ENCODE results near the gene CYRIA. TPM values are rescaled to one million over a fixed set of nuclear protein-coding genes. Genes with fewer than 3 reads are reported as not detected.

Gene CYRIA
- total RNA-seq, 1 experiment from 2014 or later = 4.0 TPM

GRCh38 chr2:16680781-16681180 lies 15.1 kb upstream of the CYRIA start:
- H2AFZ ChIP-seq = no peak overlapping the region
- H3K36me3 ChIP-seq (ENCODE audit: low read depth) = no peaks in the 10 kb centered on the region; the same call in 1 of the 2 replicates
- no peak for TF ChIP-seq CTCF (conservative IDR thresholded peaks at IDR 0.05)
- TF ChIP-seq EZH2 (IDR thresholded peaks at IDR 0.05; ENCODE audit: low read depth) = no peak
- no TSS peak for BruUV-seq (replicated peaks)
- no peak overlapping the region for H3K4me3 ChIP-seq
- DNase-seq = no peak
- no peaks in the 10 kb centered on the region for H3K4me1 ChIP-seq (replicated peaks; ENCODE audit: insufficient read depth)
- H3K27ac ChIP-seq = no peak overlapping the region
- H3K79me2 ChIP-seq (ENCODE audit: low read depth) = no peaks in the 10 kb centered on the region
- CTCF ChIA-PET = no interaction called here
- H3K27me3 ChIP-seq (ENCODE audit: insufficient read depth, low read depth) = no peaks in the 10 kb centered on the region
- H3F3A ChIP-seq (ENCODE audit: insufficient read depth, low read depth) = no peaks in the 10 kb centered on the region
- H3K4me2 ChIP-seq = no peak overlapping the region
- POLR2A ChIA-PET (ENCODE audit: unreplicated experiment) = no interaction called here
- no peaks in the 10 kb centered on the region; the same call in 1 of the 2 replicates for H3K9me2 ChIP-seq (ENCODE audit: insufficient read depth)
- H4K20me1 ChIP-seq (ENCODE audit: insufficient read depth) = no peaks in the 10 kb centered on the region
- H3K9me3 ChIP-seq (ENCODE audit: insufficient read depth, low read depth) = peaks cover 10% of the 10 kb centered on the region
- intact Hi-C loops (cut with micrococcal nuclease; ENCODE audit: unreplicated experiment) = no loop called here

GRCh38 chr2:16680304-16680703 lies 14.7 kb upstream of the CYRIA start:
- H3K4me2 ChIP-seq = no peak overlapping the region
- no peak overlapping the region for H3K27ac ChIP-seq
- H3F3A ChIP-seq (ENCODE audit: insufficient read depth, low read depth) = no peaks in the 10 kb centered on the region
- intact Hi-C loops (cut with micrococcal nuclease; ENCODE audit: unreplicated experiment) = no loop called here
- no peaks in the 10 kb centered on the region for H4K20me1 ChIP-seq (ENCODE audit: insufficient read depth)
- H3K9me3 ChIP-seq (ENCODE audit: insufficient read depth, low read depth) = peaks cover 10% of the 10 kb centered on the region
- TF ChIP-seq EZH2 (IDR thresholded peaks at IDR 0.05; ENCODE audit: low read depth) (no peak), CTCF (conservative IDR thresholded peaks at IDR 0.05) (no peak)
- ChIA-PET POLR2A (ENCODE audit: unreplicated experiment) (no interaction called here), CTCF (no interaction called here)
- H3K79me2 ChIP-seq (ENCODE audit: low read depth) = no peaks in the 10 kb centered on the region
- no peak overlapping the region for H2AFZ ChIP-seq
- no peaks in the 10 kb centered on the region for H3K27me3 ChIP-seq (ENCODE audit: insufficient read depth, low read depth)
- H3K9me2 ChIP-seq (ENCODE audit: insufficient read depth) = no peaks in the 10 kb centered on the region; the same call in 1 of the 2 replicates
- no peak for DNase-seq
- no peaks in the 10 kb centered on the region; the same call in 1 of the 2 replicates for H3K36me3 ChIP-seq (ENCODE audit: low read depth)
- no peaks in the 10 kb centered on the region for H3K4me1 ChIP-seq (replicated peaks; ENCODE audit: insufficient read depth)
- no peak overlapping the region for H3K4me3 ChIP-seq
- BruUV-seq (replicated peaks) = no TSS peak

- Histone ChIP-seq H3K9me3 (ENCODE audit: insufficient read depth, low read depth) (peaks cover 10% of the 10 kb centered on the region), H3K27ac (no peak overlapping the region), H3F3A (ENCODE audit: insufficient read depth, low read depth) (no peaks in the 10 kb centered on the region), H4K20me1 (ENCODE audit: insufficient read depth) (no peaks in the 10 kb centered on the region), H3K4me3 (no peak overlapping the region), H2AFZ (no peak overlapping the region), H3K36me3 (ENCODE audit: low read depth) (no peaks in the 10 kb centered on the region; the same call in 1 of the 2 replicates), H3K27me3 (ENCODE audit: insufficient read depth, low read depth) (no peaks in the 10 kb centered on the region), H3K4me1 (replicated peaks; ENCODE audit: insufficient read depth) (no peaks in the 10 kb centered on the region), H3K9me2 (ENCODE audit: insufficient read depth) (no peaks in the 10 kb centered on the region; the same call in 1 of the 2 replicates), H3K79me2 (ENCODE audit: low read depth) (no peaks in the 10 kb centered on the region), H3K4me2 (no peak overlapping the region)
- ChIA-PET POLR2A (ENCODE audit: unreplicated experiment) (no interaction called here), CTCF (no interaction called here)
- TF ChIP-seq EZH2 (IDR thresholded peaks at IDR 0.05; ENCODE audit: low read depth) = no peak
- TF ChIP-seq CTCF (conservative IDR thresholded peaks at IDR 0.05) = no peak
- BruUV-seq (replicated peaks) = no TSS peak
- DNase-seq = no peak
- intact Hi-C loops (cut with micrococcal nuclease; ENCODE audit: unreplicated experiment) = no loop called here
Observed at GRCh38 chr2:16678964-16679363, 13.3 kb upstream of the CYRIA start.
